OCI-LY3 (cell line): Measurements from ENCODE around the gene C20orf96.
A peak's percentile ranks its signal among the peaks of the same experiment; 100 is the strongest.

Experiments
- H2AFZ ChIP-seq: fragments of 200-600, 300-600 bp; shearing (Covaris generic); 2 replicates; pipeline ENCODE4 v1.6.0; 2014; ENCODE audit warnings: antibody characterized with exemption, low read depth, low read length
- H3K27ac ChIP-seq: fragments of 200-600, 300-600 bp; sonication (generic); 2 replicates; pipeline ENCODE4 v1.5.1; 2014; ENCODE audit warnings: mild to moderate bottlenecking, low read length, moderate library complexity, mixed read lengths
- H3K27me3 ChIP-seq: fragments of 200-600, 300-600 bp; sonication (generic); 2 replicates; pipeline ENCODE4 v1.6.1; 2014; ENCODE audit warnings: low read depth, low read length, mixed read lengths
- H3K36me3 ChIP-seq: fragments of 200-600, 300-600 bp; sonication (generic); replicated peaks from 2 replicates; pipeline ENCODE3; 2014; ENCODE audit warnings: low read depth, low read length, mixed read lengths
- H3K4me1 ChIP-seq: fragments of 300-600, 200-600 bp; sonication (generic); 2 replicates; pipeline ENCODE4 v1.6.1; 2014; ENCODE audit warnings: low read length, mixed read lengths
- H3K4me2 ChIP-seq: fragments of 200-600, 300-600 bp; sonication (generic); 2 replicates; pipeline ENCODE4 v1.6.1; 2014; ENCODE audit warnings: low read length, mixed read lengths
- H3K4me3 ChIP-seq: fragments of 300-600, 200-600 bp; sonication (generic); 2 replicates; pipeline ENCODE4 v1.5.1; 2014; ENCODE audit warnings: antibody characterized with exemption, mild to moderate bottlenecking, low read length, moderate library complexity
- H3K79me2 ChIP-seq: fragments of 300-600, 200-600 bp; shearing (Covaris generic); 2 replicates; pipeline ENCODE4 v1.6.1; 2014; ENCODE audit warnings: mild to moderate bottlenecking, low read length, mixed read lengths
- H3K9ac ChIP-seq: fragments of 300-600, 200-600 bp; shearing (Covaris generic); 2 replicates; pipeline ENCODE4 v1.6.0; 2014; ENCODE audit warnings: mild to moderate bottlenecking, low read length, moderate library complexity
- H3K9me3 ChIP-seq: fragments of 200-600, 300-600 bp; shearing (Covaris generic); 2 replicates; pipeline ENCODE4 v1.6.1; 2014; ENCODE audit warnings: low read length, mixed read lengths; ENCODE audit not compliant: insufficient read depth
- H4K20me1 ChIP-seq: fragments of 200-600, 300-600 bp; sonication (generic); 2 replicates; pipeline ENCODE4 v1.6.1; 2016; ENCODE audit warnings: low read length, mixed read lengths; ENCODE audit not compliant: insufficient read depth
- EZH2phosphoT487 ChIP-seq: fragments of 200-600 bp; shearing (Covaris generic); IDR thresholded peaks from 2 replicates; pipeline ENCODE4 v1.6.1; 2018; ENCODE audit warnings: antibody characterized with exemption, mixed run types, low read depth
- TF ChIP-seq, protein P1 (sequence below): fragments of 200-600, 300-600 bp; sonication (generic); IDR thresholded peaks from 2 replicates; pipeline ENCODE4 v1.5.1; 2014; ENCODE audit warnings: antibody characterized with exemption, low read length, low read depth

Gene C20orf96

DNA sequence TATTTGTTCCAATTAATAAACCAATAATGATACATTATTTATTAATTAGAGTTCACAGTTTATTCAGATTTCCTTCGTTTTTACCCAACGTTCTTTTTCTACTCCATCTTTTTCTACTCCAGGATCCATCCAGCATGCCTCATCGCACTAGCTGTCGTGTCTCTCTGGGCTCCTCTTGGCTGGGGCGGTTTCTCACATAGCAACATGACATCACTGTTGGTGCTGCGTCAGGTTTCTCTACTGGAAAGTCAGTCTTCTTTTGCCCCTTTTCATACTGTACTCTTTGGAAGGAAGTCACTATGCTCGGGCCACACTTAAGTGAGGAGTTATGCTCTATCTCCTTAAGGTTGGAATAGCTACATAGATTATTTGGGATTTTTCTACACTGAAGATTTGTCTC, 21.1 kb upstream of the C20orf96 start:
- TF ChIP-seq EZH2phosphoT487: no peak
- TF ChIP-seq, protein P1, sequence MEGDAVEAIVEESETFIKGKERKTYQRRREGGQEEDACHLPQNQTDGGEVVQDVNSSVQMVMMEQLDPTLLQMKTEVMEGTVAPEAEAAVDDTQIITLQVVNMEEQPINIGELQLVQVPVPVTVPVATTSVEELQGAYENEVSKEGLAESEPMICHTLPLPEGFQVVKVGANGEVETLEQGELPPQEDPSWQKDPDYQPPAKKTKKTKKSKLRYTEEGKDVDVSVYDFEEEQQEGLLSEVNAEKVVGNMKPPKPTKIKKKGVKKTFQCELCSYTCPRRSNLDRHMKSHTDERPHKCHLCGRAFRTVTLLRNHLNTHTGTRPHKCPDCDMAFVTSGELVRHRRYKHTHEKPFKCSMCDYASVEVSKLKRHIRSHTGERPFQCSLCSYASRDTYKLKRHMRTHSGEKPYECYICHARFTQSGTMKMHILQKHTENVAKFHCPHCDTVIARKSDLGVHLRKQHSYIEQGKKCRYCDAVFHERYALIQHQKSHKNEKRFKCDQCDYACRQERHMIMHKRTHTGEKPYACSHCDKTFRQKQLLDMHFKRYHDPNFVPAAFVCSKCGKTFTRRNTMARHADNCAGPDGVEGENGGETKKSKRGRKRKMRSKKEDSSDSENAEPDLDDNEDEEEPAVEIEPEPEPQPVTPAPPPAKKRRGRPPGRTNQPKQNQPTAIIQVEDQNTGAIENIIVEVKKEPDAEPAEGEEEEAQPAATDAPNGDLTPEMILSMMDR: no peak
- H3K4me2 ChIP-seq: no peak overlapping the region
- no peaks in the 10 kb centered on the region for H3K9me3 ChIP-seq
- no peaks in the 10 kb centered on the region; the same call in 1 of the 2 replicates for H3K4me1 ChIP-seq
- H3K79me2 ChIP-seq: no peaks in the 10 kb centered on the region
- no peaks in the 10 kb centered on the region for H4K20me1 ChIP-seq
- peaks cover 3% of the 10 kb centered on the region for H3K36me3 ChIP-seq
- no peak overlapping the region for H3K9ac ChIP-seq
- H3K27ac ChIP-seq: no peak overlapping the region
- H2AFZ ChIP-seq: no peak overlapping the region
- no peak overlapping the region for H3K4me3 ChIP-seq
- H3K27me3 ChIP-seq: no peaks in the 10 kb centered on the region

DNA sequence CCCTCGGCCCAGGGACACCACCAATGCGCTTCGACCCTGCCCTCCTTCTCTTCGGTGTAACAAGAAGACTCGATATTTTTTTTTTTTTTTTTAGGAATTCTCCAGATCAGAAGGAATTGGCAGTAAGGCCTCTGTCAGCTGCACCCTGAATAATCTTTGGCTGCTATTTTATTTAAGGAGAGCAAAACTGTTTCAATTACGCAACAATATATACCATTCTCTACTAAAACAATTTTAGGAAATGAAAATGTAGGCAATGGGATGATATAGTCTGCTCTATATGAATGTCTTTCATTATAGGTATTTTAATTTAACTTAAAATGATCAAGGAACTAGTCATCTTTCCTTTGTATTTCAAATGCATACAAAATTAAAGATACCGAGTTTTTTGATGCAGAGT, 20.1 kb upstream of the C20orf96 start:
- Histone ChIP-seq H3K4me3 (peak overlapping the region; percentile 64), H3K79me2 (no peaks in the 10 kb centered on the region), H3K4me2 (peak overlapping the region; percentile 48), H3K9ac (peak overlapping the region; percentile 2; the same call in 1 of the 2 replicates), H4K20me1 (no peaks in the 10 kb centered on the region), H3K9me3 (no peaks in the 10 kb centered on the region), H2AFZ (no peak overlapping the region), H3K27me3 (no peaks in the 10 kb centered on the region), H3K36me3 (no peaks in the 10 kb centered on the region), H3K4me1 (no peaks in the 10 kb centered on the region; the same call in 1 of the 2 replicates), H3K27ac (no peak overlapping the region)
- TF ChIP-seq EZH2phosphoT487: no peak
- TF ChIP-seq, protein P1: no peak

DNA sequence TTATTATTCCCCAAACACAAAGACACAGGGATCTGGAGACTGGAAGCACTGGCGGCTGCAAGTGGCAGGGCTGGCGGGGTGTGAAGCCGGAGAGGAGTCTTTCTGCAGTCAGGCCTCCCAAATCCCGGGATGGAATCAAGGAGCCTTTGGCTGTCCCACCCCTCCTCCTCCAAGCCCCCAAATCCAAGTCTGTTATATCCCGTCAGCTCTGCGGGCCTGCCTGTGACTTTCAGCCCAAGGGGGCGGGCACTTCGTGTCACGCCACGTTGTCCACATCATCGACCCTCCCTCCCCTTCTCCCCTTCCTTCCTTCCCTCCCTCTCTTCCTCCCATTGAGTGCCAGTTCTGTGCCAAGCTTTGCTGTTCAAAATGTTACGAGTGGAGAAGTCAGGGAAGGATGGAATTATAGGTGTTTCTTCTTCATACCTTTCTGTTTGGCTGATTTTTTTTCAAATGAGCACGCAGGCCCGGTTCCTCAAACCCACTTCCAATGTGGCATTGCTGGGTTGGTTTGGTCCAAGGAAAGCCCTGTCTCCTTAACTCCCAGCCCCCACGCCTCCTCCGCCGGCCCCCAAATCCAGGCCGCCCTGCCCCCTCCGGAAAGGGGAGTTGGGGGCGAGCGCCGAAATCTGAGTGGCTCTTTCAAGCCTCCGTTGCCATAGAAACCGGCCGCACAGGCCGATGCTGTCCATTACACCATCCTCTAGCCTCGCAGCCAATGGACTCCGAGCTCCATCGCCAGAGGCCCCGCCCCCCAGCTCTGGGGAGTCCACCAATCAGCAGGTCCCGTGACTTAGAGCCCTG, 19.5 kb upstream of the C20orf96 start:
- H3K27me3 ChIP-seq: no peaks in the 10 kb centered on the region
- H3K4me2 ChIP-seq: peak overlapping the region; percentile 49
- no peaks in the 10 kb centered on the region for H3K79me2 ChIP-seq
- H3K4me3 ChIP-seq: peak overlapping the region; percentile 64
- no peaks in the 10 kb centered on the region; the same call in 1 of the 2 replicates for H3K4me1 ChIP-seq
- H3K9me3 ChIP-seq: no peaks in the 10 kb centered on the region
- no peaks in the 10 kb centered on the region for H3K36me3 ChIP-seq
- peak overlapping the region; percentile 56; the same call in 1 of the 2 replicates for H2AFZ ChIP-seq
- H4K20me1 ChIP-seq: no peaks in the 10 kb centered on the region
- no peak overlapping the region for H3K27ac ChIP-seq
- peak overlapping the region; percentile 40 for H3K9ac ChIP-seq
- no peak for TF ChIP-seq EZH2phosphoT487
- TF ChIP-seq, protein P1: no peak

DNA sequence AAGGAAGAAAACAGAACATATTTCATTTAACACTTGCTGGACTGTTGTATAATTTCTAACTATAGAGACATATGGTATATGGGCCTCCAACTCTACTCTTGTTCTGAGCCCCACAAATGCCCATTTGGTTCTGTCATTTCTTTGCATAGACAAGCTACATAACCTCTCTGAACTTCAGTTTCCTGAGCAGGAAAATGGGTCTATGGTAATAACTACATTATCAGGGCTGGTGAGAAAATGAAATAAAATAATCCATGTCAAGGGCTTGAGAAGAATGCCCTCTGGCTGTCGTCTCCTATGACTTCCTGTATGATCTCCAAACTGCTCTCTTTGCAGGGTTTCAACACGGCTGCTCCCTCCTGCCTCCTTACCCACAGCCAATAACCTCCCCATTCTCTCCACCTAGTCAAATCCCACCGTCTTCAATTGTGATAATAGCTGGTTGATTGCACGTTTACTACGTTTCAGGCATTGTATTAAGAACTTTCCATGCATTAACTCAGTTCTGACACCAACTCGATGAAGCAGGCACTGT, 18.8 kb upstream of the C20orf96 start:
- Histone ChIP-seq H3K36me3 (no peaks in the 10 kb centered on the region), H2AFZ (no peak overlapping the region), H3K9me3 (no peaks in the 10 kb centered on the region), H4K20me1 (no peaks in the 10 kb centered on the region), H3K4me3 (peak overlapping the region; percentile 64; the same call in 1 of the 2 replicates), H3K4me1 (no peaks in the 10 kb centered on the region; the same call in 1 of the 2 replicates), H3K9ac (no peak overlapping the region), H3K79me2 (no peaks in the 10 kb centered on the region), H3K27ac (no peak overlapping the region), H3K27me3 (no peaks in the 10 kb centered on the region), H3K4me2 (peak overlapping the region; percentile 49; the same call in 1 of the 2 replicates)
- TF ChIP-seq, protein P1: 0 out of 2 replicates have a peak, but pooled peaks have one; percentile 7
- no peak for TF ChIP-seq EZH2phosphoT487
